Kidney epithelial cell (primary cell): Measurements from ENCODE around the gene CYLD. TPM values are rescaled to one million over a fixed set of nuclear protein-coding genes. Genes with fewer than 3 reads are reported as not detected.

ENCODE experiments used
- DNase-seq: peaks from one replicate; pipeline ENCODE4 v3.0.0-alpha.2; 2010; ENCODE audit warnings: low read depth
- H3K27me3 ChIP-seq: 2 replicates; pipeline ENCODE4 v1.6.0; 2011; ENCODE audit warnings: low read length; ENCODE audit not compliant: control insufficient read depth, insufficient read depth
- H3K36me3 ChIP-seq: 2 replicates; pipeline ENCODE4 v1.5.1; 2011; ENCODE audit warnings: low read length; ENCODE audit not compliant: control insufficient read depth, insufficient read depth
- H3K4me3 ChIP-seq: 2 replicates; pipeline ENCODE4 v1.5.1; 2011; ENCODE audit warnings: low read depth, mild to moderate bottlenecking, control low read depth, low read length
- CTCF ChIP-seq: IDR thresholded peaks from 2 replicates; pipeline ENCODE4 v1.5.1; 2011; ENCODE audit warnings: mild to moderate bottlenecking, moderate library complexity, low read length, control low read depth, inconsistent platforms; ENCODE audit not compliant: insufficient read depth, poor library complexity, severe bottlenecking
- total RNA-seq: library from RNA; depleted of rRNA; stranded (reverse); fragments of >200 nt; gene quantifications from 2 replicates; pipeline ENCODE4 v1.2.3, GENCODE V29; 2015

CYLD gene
- total RNA-seq, 1 donor from 2014 or later: 21.5 TPM

- TF ChIP-seq CTCF: no peak
Measured at GRCh38 chr16:50808929-50809538, 67.1 kb downstream of the CYLD start.

GRCh38 chr16:50809561-50809960 is 67.7 kb downstream of the CYLD start:
- Histone ChIP-seq H3K36me3 (no peaks in the 10 kb centered on the region), H3K4me3 (no peak overlapping the region), H3K27me3 (no peaks in the 10 kb centered on the region)
- no peak for TF ChIP-seq CTCF
- no peak for DNase-seq

More at GRCh38 chr16:50808929-50809538, 67.1 kb downstream of the CYLD start:
- H3K36me3 ChIP-seq: no peaks in the 10 kb centered on the region
- no peak for DNase-seq
- H3K4me3 ChIP-seq: no peak overlapping the region
- H3K27me3 ChIP-seq: no peaks in the 10 kb centered on the region

- no peaks in the 10 kb centered on the region for H3K36me3 ChIP-seq
Measured at GRCh38 chr16:50810241-50810965, 68.5 kb downstream of the CYLD start.

GRCh38 chr16:50812046-50812445 is 70.2 kb downstream of the CYLD start:
- Histone ChIP-seq H3K27me3 (no peaks in the 10 kb centered on the region), H3K36me3 (no peaks in the 10 kb centered on the region), H3K4me3 (no peak overlapping the region)
- DNase-seq: no peak
- no peak for TF ChIP-seq CTCF

More at GRCh38 chr16:50810241-50810965, 68.5 kb downstream of the CYLD start:
- no peak overlapping the region for H3K4me3 ChIP-seq
- no peak for TF ChIP-seq CTCF
- DNase-seq: no peak
- no peaks in the 10 kb centered on the region for H3K27me3 ChIP-seq

GRCh38 chr16:50812876-50813466 is 71.1 kb downstream of the CYLD start:
- Histone ChIP-seq H3K27me3 (no peaks in the 10 kb centered on the region), H3K4me3 (no peak overlapping the region), H3K36me3 (no peaks in the 10 kb centered on the region)
- no peak for DNase-seq
- no peak for TF ChIP-seq CTCF
